Skin of body (tissue), 2 donors: ENCODE data around the gene ELAPOR2. TPM values are rescaled to one million over a fixed set of nuclear protein-coding genes. Genes with fewer than 3 reads are reported as not detected.
"Not testable (repeated sequence)": the region's sequence is repeated elsewhere in the genome, so short reads cannot be mapped to it uniquely, and the experiment has no call there.

Experiments used
- DNase-seq: peaks from one replicate; lab custom pipeline; 2025; lab: John Stamatoyannopoulos, UW
- total RNA-seq: library from RNA; depleted of rRNA; stranded (reverse); fragments of >200 nt; gene quantifications from one replicate; pipeline ENCODE4 v1.2.3, GENCODE V29; 2014

ELAPOR2 gene, protein sequence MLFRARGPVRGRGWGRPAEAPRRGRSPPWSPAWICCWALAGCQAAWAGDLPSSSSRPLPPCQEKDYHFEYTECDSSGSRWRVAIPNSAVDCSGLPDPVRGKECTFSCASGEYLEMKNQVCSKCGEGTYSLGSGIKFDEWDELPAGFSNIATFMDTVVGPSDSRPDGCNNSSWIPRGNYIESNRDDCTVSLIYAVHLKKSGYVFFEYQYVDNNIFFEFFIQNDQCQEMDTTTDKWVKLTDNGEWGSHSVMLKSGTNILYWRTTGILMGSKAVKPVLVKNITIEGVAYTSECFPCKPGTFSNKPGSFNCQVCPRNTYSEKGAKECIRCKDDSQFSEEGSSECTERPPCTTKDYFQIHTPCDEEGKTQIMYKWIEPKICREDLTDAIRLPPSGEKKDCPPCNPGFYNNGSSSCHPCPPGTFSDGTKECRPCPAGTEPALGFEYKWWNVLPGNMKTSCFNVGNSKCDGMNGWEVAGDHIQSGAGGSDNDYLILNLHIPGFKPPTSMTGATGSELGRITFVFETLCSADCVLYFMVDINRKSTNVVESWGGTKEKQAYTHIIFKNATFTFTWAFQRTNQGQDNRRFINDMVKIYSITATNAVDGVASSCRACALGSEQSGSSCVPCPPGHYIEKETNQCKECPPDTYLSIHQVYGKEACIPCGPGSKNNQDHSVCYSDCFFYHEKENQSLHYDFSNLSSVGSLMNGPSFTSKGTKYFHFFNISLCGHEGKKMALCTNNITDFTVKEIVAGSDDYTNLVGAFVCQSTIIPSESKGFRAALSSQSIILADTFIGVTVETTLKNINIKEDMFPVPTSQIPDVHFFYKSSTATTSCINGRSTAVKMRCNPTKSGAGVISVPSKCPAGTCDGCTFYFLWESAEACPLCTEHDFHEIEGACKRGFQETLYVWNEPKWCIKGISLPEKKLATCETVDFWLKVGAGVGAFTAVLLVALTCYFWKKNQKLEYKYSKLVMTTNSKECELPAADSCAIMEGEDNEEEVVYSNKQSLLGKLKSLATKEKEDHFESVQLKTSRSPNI
- total RNA-seq, result 10.9 TPM

DNA sequence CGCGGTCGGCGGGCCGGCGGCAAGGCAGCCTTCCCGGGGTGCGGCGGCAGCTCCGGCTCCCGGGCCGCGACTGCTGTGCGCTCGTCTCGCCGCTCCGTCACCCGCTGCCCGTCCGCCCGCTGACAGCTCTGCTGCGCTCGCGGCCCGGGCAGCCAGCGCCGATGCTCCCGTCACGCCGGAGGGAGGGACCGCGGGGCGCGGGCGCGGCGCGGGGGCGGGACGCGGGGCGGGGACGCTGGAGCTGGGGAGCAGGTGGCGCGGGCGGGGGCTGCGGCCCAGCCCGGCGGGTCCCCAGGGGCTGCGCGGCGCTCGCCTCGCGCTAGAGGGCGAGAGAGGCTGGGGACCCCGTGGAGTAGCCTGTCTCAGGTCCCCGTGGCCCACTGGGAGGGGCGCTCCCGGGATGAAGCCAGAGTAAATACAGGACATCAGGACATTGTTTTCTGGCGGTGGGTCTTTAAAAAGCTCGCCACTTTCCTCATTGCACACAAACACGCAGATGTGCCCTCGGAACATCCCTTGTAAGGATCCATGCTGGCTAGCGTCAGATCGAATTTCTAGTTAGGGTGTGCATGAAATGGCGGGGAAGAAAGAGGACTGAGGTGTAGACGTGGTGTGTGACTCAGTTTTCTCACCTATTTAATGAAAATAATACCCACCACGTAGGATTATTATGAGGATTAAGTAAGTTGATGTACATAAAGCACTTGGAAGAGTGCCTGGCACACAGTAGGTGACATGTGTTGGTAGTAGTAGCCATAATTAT, at the start of gene ELAPOR2:
ELAPOR2 (minus strand) TSS at position 130 of the 763 bp plus-strand sequence. CDS start 141 bp downstream, outside the sequence.
- peak; percentile 45 for DNase-seq

DNA sequence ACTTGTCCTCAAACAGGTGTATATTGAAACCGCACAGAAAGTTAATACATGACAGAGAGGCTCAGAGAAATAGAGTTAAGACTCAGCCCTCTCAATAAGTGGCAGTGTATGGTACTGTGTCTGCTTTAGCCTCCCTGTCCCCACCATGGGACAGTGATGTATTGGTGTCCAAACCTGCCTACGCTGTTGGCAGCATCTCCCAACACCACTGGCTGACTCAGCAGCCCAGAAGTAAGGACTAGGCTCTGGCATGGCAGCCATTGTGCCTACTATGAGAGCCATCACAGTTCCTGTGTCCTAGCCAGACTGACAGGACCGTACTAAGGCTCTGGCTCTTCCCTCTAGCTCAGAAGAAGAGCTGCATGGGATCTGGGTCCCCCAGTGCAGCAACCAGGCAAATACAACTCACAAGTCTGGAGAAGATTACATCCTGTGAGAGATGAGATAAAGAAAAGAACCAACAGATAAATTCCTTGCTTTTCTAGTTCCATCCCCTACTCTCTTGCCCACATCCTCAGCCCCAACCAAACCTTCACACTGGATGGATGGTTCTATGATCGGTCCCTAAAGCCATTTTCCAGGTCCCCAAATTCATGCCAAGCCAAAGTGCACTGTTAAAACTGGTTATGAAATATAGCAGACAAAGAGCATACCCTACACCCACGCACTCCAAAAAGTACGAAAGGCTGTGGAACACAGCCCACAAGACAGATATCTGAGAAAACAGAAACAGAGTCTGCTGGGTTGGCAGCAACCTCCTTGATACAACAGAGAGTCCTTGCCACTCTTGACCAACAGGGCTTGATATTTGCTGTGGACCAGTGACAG, 48.7 kb upstream of the ELAPOR2 start:
- DNase-seq, result no peak

DNA sequence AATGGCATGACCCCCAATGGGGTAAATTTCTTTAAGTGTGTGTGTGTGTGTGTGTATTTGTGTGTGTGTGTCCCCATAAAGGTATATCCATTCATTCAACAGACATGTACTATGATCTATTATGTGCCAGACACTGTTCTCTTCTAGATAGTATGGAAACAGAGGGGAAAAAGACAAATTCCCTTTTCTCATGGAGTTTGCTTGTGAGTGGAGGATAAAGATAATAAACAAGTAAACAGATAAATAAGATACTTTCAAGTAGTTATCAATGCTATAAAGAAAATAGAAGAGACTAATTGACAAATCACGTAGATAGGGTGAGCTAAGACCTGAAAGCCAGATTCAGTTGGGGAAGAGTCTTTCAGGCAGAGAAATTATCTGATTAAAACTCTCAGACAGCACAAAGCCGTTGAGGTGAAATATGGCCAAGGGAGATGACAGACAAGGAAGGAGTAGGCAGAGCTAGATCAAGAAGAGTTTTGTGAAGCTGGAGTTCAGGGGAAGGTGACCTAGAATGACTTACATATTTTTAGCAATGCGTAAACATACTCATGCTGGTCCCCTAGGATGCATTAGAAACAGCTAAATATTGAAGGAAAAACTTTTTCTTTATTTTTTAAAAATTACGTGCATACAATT, 47.6 kb upstream of the ELAPOR2 start:
- no peak for DNase-seq

DNA sequence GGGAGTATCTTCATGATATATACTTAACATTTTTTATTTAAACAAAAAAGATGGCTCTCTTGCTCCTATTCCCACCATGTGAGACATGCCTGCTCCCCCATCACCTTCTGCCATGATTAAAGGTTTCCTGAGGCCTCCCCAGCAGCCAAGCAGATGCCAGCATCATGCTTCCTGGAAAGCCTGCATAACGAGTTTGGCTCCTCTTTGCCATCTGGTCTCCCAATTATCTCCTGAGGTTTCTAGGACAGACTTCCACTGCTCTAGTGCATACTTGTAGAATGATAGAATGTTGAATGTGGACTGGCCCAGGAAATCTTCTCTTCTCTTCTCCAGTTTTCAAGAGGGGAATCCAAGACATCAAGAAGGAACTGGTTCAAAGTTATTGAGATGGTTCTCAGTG, 45.9 kb upstream of the ELAPOR2 start:
- DNase-seq, result no peak

DNA sequence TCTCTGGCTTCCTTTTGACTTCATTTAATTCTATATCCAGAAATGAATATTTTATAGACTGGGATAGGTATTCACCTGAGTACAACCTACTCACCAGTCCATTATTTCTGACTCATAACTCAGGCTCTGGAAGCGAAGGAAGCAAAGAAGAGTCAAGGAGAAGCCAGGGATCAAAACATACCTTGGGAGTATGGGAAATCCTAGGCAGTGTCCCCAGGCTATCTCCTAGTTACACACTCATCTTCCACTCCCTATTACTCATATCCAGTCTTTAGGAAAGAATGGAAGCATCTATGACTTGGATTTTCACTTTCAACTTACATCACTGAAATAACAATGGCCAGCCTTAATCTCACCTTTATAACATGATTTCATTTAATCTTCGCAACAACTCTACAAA, 40.9 kb upstream of the ELAPOR2 start:
- DNase-seq, result no peak

DNA sequence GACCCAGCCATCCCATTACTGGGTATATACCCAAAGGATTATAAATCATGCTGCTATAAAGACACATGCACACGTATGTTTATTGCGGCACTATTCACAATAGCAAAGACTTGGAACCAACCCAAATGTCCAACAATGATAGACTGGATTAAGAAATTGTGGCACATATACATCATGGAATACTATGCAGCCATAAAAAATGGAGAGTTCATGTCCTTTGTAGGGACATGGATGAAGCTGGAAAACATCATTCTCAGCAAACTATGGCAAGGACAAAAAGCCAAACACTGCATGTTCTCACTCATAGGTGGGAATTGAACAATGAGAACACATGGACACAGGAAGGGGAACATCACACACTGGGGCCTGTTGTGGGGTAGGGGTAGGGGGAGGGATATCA, 37.9 kb upstream of the ELAPOR2 start:
- DNase-seq, result not testable (repeated sequence)

DNA sequence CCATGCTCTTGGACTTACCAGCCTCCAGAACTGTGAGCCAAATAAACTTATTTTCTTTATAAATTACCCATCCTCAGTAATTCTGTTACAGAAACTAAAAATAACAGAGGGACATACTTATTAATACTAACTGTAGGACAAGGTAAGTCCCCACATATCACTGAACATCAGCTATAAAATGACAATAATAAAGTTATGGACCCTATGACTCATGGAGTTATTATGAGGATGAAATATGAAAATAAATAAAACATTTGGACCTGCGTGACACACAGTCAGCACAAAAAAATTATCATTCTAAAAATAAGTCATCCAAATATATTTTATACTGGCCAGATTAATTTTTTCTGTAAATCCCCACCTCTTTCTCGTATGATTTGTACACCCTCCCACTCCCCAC, 34.9 kb upstream of the ELAPOR2 start:
- no peak for DNase-seq

DNA sequence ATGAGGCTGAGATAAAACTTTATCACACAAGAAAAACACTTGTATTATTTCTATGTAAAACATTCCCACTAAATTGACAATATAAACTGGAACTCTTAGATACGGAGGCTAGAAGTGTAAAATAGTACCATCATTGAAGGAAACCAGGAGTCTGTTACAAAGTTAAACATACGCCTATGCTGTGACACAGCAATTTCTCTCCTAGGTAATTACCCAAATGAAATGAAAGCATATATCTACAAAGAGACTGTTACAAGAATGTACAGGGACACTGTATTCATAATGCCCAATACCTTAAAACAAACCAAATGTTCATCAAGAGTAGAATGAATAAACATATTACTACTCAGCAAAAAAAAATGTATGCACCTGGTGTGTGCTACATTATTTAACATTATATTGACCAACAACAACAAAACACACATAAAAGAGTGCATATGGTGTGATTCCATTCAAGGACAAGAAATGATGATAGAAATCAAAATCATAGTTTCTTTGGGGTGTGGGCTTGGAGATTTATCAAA, 33.2 kb upstream of the ELAPOR2 start:
- no peak for DNase-seq

DNA sequence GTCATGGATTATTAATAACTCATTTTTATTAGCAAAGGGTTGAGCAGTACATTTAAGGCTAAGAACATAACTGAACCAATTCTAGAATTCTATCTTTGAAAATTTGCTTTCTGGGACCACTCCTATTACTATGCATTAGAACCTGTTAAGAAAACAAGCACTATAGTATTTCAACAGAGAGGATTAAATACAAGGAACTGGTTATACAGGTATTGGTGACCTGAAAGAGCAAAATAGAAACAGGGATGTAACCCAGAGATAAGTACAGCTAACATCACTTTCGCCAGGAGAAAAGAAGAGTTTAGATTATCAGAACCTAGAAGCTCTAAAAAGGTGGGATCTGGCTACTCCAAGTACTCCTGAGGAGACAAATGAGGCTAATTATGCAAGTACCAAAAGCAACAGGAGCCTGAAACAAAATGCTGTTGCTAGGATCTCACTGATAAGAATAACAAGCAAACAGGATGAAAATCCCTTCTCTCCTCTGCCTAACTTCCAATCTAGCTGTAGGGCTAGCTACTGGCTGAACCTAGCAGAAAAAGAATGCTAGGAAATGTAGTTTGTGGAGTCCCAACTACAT, 32.1 kb upstream of the ELAPOR2 start:
- DNase-seq, result no peak

DNA sequence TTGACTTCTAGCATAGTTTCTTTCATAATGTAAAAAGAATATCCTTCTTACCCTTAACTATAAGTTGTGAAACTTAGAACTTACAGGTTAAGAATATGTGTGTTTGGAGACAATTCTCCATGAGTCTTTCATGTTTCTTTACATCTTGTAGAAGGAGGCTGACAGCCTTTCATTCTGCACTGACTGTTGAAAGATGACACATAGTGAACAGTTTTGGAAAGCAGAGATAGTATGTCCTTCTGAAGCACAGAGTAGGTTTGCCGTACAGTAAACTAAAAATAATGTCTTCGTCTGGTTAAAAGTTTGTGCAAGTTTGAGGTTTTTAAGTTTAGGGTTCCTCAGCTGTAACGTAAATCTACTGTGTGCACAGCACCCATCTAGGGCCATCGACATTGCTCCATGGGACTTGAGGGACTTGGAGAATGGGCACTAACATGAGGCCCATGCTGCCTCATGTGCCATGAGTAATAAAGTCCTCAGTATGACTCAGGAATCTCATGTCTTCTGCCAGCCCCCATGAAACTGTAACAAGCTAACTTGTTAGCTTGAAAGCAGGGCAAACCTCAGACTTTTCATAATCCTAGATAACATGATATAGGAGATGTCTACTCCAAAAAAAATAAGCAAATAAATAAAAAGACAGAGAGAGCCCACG, 24.5 kb upstream of the ELAPOR2 start:
- no peak for DNase-seq

DNA sequence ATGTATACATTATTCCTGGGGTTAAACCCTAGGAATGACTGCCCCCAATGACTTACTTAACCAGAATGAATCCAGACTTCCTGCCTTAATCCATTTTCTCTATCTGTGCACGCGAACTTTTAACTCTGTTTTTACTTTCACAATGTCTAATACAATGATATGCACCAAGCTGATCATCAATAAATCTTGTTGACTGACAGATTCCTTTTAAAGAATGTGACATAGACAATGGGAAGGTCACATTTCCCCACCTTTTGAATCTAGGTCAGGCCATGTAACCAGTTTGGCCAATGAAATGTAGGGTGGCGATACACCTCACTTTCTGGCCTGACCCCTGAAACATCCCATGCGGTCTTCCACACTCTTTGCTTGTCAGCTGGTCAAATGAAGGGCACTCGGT, 23.2 kb upstream of the ELAPOR2 start:
- DNase-seq, result no peak

DNA sequence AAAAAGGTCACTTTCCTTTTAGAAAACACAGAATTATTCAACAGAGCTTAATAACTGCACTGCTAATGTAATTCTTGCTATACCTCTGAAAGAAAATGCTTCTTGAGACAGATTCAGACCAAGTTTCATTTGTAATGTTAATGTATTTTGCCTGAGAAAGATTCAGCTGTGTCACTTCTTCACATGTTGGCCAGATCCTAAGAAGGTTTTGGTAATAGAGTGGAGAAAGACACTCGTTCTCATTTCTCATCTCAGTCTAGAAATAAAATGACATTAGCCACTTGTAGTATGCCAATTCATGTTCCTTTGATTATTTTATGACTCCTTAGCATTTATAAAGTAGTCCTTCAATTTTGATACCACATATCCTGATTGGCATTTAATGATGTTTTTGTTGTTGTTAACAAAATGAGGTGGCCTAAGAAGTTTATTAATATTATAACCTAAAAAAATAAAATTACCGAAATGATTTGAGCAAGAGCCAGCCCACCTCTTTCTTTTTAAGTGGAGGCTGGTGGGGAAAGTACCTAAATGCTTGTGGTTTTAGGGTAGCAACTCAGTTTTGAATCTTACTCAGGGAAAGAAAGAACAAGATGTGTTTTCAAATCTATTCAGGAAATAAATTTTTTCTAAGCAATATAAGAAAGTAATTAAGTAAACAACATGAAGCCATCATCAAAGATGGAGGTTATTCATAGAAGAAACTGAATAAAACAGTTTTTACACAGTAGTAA, 16.4 kb upstream of the ELAPOR2 start:
- DNase-seq, result no peak

DNA sequence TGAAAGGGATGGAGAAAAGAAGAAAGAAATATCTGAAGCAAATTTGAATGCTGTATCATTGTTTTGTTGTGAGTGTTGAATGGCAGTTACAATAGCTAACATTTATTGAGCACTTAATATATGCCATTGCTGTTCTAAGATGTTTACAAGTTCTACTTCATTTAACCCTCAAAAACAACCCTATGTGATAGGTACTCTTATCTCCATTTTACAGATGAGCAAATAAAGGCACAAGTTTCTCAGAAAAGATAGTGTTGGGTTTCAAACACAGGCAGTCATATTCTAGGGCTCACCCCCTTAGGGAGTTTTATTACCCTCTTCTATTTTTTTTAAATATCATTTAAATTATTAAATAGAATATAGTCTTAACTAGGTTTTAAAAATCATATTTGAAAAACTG, 8.3 kb upstream of the ELAPOR2 start:
- no peak for DNase-seq

DNA sequence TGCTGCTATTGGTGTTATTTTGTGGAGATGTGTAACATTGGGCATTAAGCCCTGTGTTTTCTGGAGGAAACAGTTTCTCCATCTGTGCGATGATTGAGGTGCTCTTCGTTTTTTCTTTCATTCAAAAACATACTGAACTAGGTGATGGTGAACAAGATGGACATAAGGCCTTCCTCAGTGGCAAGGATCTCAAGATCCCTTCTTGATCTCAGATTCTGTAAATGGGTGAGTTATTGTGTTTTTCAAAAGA, 759 bp upstream of the ELAPOR2 start:
- no peak for DNase-seq

DNA sequence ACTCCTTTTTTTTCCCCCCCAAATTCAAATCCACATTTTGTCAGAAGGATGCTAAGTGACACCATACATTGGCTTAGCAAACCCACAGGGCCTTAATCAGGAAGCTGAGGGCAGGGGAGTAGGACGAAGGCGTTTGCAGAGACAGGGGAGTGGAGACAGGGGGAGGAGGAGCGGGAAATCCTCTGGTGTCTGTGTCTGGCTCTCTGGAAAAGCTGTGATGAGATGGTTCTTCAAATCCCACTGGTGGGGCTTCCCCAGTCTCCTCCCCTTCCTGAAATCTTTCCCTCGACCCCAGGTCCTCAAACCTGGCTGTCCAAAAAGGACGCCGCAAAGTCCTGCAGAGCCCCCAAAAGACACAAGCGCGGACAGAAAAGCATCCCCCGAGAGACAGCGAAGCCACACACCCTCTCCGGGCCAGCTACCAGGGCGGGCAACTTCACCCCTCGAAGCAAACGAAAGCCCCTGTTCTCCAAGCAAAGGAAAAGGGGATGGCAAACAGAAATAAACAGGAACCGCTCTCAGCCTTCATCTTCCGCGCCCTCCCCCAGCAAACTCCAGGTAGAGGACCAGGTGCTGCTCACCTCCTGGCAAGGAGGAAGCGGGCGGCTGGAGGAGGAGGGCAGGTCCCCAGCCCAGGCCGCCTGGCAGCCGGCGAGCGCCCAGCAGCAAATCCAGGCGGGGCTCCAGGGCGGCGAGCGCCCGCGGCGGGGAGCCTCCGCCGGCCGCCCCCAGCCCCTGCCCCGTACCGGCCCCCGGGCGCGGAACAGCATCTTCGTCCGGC, 520 bp downstream of the ELAPOR2 start:
- DNase-seq, result no peak

DNA sequence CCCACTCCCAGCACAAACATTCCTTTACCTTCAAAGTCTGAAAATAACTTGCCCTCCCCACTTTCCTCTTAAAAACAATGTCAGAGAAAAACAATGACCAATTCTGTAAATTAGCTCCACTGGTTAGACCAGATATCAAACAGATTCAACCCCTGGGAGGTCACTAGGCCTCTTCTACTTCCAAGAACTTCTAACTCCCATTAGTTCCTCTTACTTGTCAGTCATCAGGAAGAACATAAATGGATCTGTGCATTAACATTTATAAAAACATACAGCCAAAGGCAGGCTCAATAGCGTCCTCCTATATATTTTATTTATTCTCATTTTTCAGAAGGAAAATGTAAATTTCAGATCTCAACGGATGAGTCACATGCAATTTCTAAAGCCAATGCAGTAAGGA, 2.2 kb downstream of the ELAPOR2 start:
- DNase-seq, result no peak

DNA sequence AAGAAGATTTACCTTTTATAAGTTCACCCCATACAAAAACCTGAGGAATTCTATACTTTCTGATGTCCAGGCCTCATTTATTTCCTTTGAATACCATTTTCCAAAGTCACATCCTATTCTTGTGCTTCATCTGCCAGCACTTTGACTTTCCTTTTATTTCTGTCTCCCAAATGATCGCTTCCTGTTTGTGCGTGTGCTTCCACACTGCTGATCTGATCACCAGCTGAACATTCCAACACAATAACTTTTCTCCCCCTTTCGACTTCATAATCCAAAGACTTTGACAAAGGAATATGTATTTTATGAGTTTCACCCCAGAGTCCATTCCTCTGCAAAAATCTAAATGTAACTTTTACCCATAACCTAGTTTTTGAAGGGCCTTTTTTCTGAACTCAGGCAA, 3.1 kb downstream of the ELAPOR2 start:
- no peak for DNase-seq

DNA sequence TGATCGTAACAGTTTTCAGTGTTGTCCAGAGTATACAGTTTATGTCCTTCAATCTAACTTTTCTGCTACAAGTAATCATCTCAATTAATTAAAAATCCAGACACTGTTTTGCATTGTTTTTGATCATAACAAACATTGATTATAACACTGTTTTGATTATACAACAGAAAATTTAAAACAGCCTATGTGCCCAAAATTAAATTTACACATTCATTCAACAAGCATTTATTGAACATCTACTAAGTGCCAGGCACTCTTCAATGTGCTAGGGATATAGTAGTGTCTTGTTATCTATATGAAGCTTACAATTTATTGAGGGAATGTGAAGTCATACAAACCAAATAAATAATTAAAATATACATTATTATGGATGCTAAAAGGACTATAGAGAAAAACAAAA, 10.6 kb downstream of the ELAPOR2 start:
- no peak for DNase-seq
